GM23248 (cell line): ENCODE data around the gene WIF1.

Source experiments
- EZH2 ChIP-seq: fragments of 200-600 bp; sonication (generic); IDR thresholded peaks from 2 replicates; pipeline ENCODE4 v1.6.1; 2018; ENCODE audit warnings: antibody characterized with exemption, mild to moderate bottlenecking; ENCODE audit not compliant: insufficient read depth, poor library complexity, severe bottlenecking
- EZH2phosphoT487 ChIP-seq: fragments of 200-600 bp; sonication (generic); IDR thresholded peaks from 2 replicates; pipeline ENCODE4 v1.6.1; 2018; ENCODE audit warnings: antibody characterized with exemption, moderate library complexity, mild to moderate bottlenecking, low read depth; ENCODE audit not compliant: insufficient read depth

- no peak for TF ChIP-seq EZH2
- TF ChIP-seq EZH2phosphoT487 = no peak
These were observed 98.7 kb downstream of the WIF1 start for GRCh38 chr12:65022421-65022820.
